Activated T-helper 2 cell treated with anti-CD3 and anti-CD28 coated beads, Interferon-gamma antibody, Interleukin-2, Interleukin-4, amounts not matched to agents 10 μg/mL and 5 μg/mL and 100 μg/mL, durations not matched to agents 14 hours and 24 hours and 36 hours (primary cell): ENCODE results near the gene KDM4C. TPM values are rescaled to one million over a fixed set of nuclear protein-coding genes. Genes with fewer than 3 reads are reported as not detected.
"Not testable (repeated sequence)": the region's sequence is repeated elsewhere in the genome, so short reads cannot be mapped to it uniquely, and the experiment has no call there.

ENCODE experiments used
- DNase-seq: peaks from one replicate; pipeline ENCODE4 v3.0.0; 2021; ENCODE audit warnings: low spot score
- H3K27ac Mint-ChIP-seq: one replicate; pipeline ENCODE4 v1.8.0; 2021; ENCODE audit warnings: mixed read lengths
- H3K27me3 Mint-ChIP-seq: one replicate; pipeline ENCODE4 v1.8.0; 2021; ENCODE audit warnings: low read depth, mixed read lengths
- H3K36me3 Mint-ChIP-seq: one replicate; pipeline ENCODE4 v1.8.0; 2021; ENCODE audit warnings: low read depth, mixed read lengths
- H3K4me1 Mint-ChIP-seq: one replicate; pipeline ENCODE4 v1.8.0; 2021; ENCODE audit warnings: low read depth, mixed read lengths
- H3K4me3 Mint-ChIP-seq: one replicate; pipeline ENCODE4 v1.8.0; 2021; ENCODE audit warnings: low read depth, mild to moderate bottlenecking, moderate library complexity, mixed read lengths
- H3K9me3 Mint-ChIP-seq: one replicate; pipeline ENCODE4 v1.8.0; 2021; ENCODE audit warnings: mixed read lengths
- intact Hi-C: fragments of 100-400 bp; cut with micrococcal nuclease; formaldehyde crosslinking; loops from one replicate; pipeline ENCODE4 v1.15.1; 2023
- total RNA-seq: library from RNA; stranded (reverse); gene quantifications from 2 replicates; pipeline ENCODE4 v1.2.3, GENCODE V29; 2022

KDM4C gene
- total RNA-seq, 1 donor from 2014 or later = 38.4 TPM

DNA sequence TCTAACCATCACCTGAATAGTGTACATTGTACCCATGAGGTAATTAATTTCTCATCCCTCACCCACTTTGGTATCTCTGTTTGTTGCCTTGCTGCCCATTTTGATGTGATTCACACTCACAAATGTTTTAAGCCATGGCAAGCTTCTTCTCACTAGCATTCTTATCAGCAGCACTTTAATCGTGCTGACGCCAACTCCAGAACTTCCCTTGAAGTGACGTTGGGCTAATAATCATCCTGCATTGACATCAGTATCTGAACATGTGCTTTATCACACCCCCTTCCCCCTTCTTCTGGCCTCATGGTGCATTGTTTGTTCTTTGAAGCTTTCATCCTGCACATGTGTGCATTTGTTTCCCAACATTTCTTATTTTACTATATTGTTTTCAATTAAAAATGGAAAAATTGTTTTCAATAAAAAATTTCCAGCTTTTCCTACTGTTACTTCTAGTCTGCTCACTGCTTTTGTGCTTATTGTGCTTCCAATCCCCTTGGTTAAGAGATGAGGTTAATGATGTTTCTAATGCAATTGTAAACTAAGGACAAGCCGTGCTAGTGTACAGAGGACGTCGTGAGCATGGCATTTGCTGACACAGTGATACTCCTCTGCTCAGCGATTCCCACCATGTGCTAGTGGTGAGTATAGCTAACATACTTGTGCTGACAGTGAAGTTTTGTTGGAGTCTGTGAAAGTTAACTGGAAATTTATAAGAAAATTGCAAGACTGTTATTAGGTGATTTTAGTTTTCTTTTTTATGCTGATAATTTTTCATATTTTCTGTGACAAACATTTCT lies 238.5 kb downstream of the KDM4C start:
- no peak for DNase-seq
- Mint-ChIP-seq H3K4me1 (peaks cover 3% of the 10 kb centered on the region), H3K4me3 (no peak overlapping the region), H3K9me3 (no peaks in the 10 kb centered on the region), H3K27ac (no peak overlapping the region), H3K27me3 (no peaks in the 10 kb centered on the region), H3K36me3 (peaks cover 40% of the 10 kb centered on the region)
- intact Hi-C loops = no loop called here

DNA sequence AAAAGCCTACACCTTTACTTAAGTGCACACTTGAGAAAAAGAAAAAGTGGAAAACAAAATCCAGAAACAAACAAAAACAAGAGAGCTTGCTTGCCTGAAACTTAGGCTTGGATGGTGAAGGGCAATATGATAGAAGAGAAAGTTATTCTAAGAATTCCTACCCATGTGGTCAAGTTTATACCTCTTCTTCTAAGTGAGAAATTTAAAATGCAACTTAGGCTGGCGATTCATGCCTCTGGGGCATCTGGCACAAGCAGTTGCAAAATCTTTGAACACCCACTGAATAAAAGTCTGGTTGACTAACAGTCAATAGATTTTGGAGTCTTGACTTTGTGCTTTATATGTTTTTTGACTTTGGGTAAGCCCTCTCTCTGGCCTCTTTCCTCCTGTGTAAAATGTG lies 239.6 kb downstream of the KDM4C start:
- Mint-ChIP-seq H3K27me3 (no peaks in the 10 kb centered on the region), H3K9me3 (no peaks in the 10 kb centered on the region)

DNA sequence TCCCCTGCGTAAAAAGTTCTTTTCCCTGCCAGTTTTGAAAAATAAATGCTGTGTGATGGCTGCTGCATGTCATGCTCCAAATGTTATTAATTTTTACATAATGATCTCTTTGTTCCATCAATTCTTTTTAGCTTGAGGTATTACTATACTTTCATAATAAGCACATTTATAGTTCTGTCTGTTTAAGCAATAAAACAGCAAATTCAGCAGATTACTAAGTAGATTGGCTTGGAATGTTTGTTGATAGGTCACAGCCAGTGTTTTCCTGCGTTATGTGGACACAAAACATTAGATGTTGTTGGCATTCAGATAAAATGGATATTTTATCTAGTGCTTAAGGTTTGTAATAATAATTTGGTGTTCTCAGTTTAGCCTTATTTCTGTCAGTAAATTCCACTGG lies 242.0 kb downstream of the KDM4C start:
- Mint-ChIP-seq H3K4me1 (peaks cover 3% of the 10 kb centered on the region), H3K27me3 (no peaks in the 10 kb centered on the region), H3K4me3 (no peak overlapping the region), H3K36me3 (peaks cover 49% of the 10 kb centered on the region), H3K27ac (no peak overlapping the region), H3K9me3 (no peaks in the 10 kb centered on the region)
- intact Hi-C loops = no loop called here
- DNase-seq = no peak

More for the DNA sequence above, 239.6 kb downstream of the KDM4C start:
- no peak overlapping the region for H3K4me3 Mint-ChIP-seq
- peaks cover 43% of the 10 kb centered on the region for H3K36me3 Mint-ChIP-seq
- DNase-seq = no peak
- intact Hi-C loops = no loop called here
- peaks cover 3% of the 10 kb centered on the region for H3K4me1 Mint-ChIP-seq
- no peak overlapping the region for H3K27ac Mint-ChIP-seq

DNA sequence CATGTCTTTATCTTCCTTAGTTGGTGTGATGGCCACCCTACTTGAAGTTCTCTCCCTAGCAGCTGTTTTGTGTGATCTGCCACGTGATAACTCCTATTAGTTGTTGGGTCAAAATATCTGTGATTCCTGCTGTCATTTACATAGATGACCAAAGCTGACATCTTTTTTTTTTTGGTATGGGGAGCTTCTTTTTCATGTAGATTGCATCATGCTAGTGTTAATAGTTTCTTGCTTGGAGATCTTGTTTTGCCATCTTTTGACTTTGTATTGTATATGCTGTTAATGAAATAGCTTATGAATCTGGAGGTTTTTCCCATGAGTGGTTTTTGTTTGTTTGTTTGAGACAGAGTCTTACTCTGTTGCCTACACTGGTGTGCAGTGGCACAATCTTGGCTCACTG lies 243.8 kb downstream of the KDM4C start:
- peaks cover 5% of the 10 kb centered on the region for H3K4me1 Mint-ChIP-seq
- no peaks in the 10 kb centered on the region for H3K9me3 Mint-ChIP-seq
- DNase-seq = no peak
- no peaks in the 10 kb centered on the region for H3K27me3 Mint-ChIP-seq
- no peak overlapping the region for H3K4me3 Mint-ChIP-seq
- no peak overlapping the region for H3K27ac Mint-ChIP-seq
- intact Hi-C loops = no loop called here
- peaks cover 46% of the 10 kb centered on the region for H3K36me3 Mint-ChIP-seq

DNA sequence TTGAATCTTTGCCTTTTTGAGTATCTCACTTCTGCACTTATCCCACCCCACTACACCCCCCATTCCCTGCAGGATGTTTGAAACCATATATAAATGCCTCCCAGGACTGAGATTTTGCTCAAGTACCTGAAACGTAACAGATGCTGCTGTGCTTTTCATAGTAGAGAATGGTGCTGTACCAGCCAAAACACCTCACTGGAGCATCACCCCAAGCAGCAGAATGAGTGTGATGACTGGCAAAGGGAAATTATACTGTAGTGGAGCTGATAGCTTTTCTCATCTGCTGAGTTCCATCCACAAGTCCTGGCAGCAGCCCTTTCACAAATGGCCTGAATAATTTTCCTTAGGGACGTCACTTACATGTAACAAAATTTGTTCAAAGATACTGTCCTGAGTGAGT lies 246.1 kb downstream of the KDM4C start:
- Mint-ChIP-seq H3K4me3 (no peak overlapping the region), H3K4me1 (peaks cover 6% of the 10 kb centered on the region), H3K36me3 (peaks cover 57% of the 10 kb centered on the region), H3K27me3 (no peaks in the 10 kb centered on the region), H3K9me3 (peaks cover 7% of the 10 kb centered on the region), H3K27ac (no peak overlapping the region)
- DNase-seq = no peak
- intact Hi-C loops = no loop called here

DNA sequence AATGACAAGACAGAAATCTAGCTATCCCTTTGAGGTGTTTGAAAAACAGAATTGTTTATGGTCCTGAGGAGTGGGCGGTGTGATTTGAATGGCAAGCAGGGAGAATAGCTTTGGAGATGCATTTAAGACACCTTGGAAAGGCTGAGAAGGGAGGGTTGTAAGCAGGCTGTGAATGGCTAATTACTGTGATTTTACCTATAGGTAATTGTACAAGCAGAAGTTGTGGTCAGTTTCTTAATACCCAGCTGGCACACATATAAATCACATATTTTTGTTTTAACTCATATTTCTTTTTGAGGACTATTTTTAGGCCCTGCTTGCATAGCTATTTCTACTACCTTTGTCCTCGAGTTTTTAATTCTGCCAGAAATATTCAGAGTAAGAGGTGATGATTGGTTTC lies 248.6 kb downstream of the KDM4C start:
- H3K36me3 Mint-ChIP-seq = peaks cover 68% of the 10 kb centered on the region
- H3K4me1 Mint-ChIP-seq = peaks cover 11% of the 10 kb centered on the region
- H3K4me3 Mint-ChIP-seq = no peak overlapping the region
- peaks cover 14% of the 10 kb centered on the region for H3K9me3 Mint-ChIP-seq
- H3K27me3 Mint-ChIP-seq = no peaks in the 10 kb centered on the region
- no peak overlapping the region for H3K27ac Mint-ChIP-seq
- intact Hi-C loops = no loop called here
- DNase-seq = no peak

DNA sequence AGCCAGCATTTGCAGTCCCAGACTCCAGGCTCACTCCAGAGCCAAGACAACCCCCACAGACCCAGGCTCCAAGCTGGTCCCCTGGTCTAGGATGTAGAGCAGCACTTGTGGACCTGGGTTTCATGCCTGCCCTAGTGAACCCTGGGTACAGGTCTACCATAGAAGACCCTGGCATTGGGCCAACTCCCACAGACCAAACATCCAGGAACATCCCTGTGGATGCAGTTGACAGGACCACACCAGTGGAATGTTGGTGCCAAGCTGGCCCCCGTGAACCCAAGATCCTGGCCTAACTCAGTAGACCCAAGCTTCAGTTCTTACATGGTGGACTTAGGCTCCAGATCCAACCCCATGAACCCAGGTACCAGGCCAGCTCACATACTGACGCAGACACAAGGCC lies 250.6 kb downstream of the KDM4C start:
- H3K4me3 Mint-ChIP-seq = no peak overlapping the region
- DNase-seq = no peak
- H3K4me1 Mint-ChIP-seq = peaks cover 20% of the 10 kb centered on the region
- H3K9me3 Mint-ChIP-seq = peaks cover 14% of the 10 kb centered on the region
- no peak overlapping the region for H3K27ac Mint-ChIP-seq
- H3K36me3 Mint-ChIP-seq = peaks cover 67% of the 10 kb centered on the region
- intact Hi-C loops = no loop called here
- no peaks in the 10 kb centered on the region for H3K27me3 Mint-ChIP-seq

DNA sequence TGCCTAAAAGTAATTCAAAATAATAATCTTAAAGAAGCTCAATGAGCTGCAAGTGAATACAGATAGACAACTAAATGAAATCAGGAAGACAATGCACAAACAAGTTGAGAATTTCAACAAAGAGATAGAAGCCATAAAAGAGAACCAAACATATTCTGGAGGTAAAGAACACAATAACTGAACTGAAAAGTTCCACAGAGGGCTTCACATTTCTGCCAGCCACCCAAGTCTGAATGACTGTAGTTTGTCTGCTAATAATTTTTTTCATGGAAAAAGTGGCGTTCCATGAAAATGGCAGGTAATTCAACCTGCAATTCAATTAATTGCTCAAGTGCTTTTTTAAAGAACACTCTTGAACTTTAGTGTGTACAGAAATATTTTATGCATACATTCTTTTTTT lies 251.3 kb downstream of the KDM4C start:
- peaks cover 69% of the 10 kb centered on the region for H3K36me3 Mint-ChIP-seq
- H3K9me3 Mint-ChIP-seq = peaks cover 14% of the 10 kb centered on the region
- no peaks in the 10 kb centered on the region for H3K27me3 Mint-ChIP-seq
- DNase-seq = no peak
- H3K4me3 Mint-ChIP-seq = no peak overlapping the region
- peaks cover 20% of the 10 kb centered on the region for H3K4me1 Mint-ChIP-seq
- H3K27ac Mint-ChIP-seq = no peak overlapping the region
- intact Hi-C loops = no loop called here

DNA sequence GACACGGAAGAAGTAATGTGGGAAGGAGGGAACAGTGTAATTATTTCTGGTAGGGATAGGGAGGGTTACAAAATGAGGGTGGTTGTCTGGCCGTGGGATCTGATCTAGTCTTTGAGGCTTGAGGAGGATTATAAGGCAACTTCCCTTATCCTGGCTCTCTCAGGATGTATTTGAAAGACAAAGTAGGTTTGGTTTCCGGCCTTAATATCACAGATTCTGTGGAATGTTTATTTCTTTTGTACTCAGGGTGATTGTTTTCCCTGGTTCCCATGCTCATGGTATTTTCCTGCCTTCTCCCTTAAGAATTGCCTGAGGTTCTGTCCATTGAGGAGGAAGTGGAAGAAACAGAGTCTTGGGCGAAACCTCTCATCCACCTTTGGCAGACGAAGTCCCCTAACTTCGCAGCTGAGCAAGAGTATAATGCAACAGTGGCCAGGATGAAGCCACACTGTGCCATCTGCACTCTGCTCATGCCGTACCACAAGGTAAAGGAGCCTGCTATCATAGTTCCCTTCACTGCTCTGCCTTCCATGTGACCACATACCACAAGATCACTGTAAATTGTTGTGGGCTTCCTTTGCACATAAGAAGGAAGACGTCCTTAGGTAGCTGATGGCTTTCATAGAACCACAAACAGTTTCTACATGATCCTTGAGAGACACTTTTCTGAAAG lies 253.8 kb downstream of the KDM4C start:
- Mint-ChIP-seq H3K4me3 (no peak overlapping the region), H3K27ac (no peak overlapping the region), H3K4me1 (peaks cover 18% of the 10 kb centered on the region), H3K27me3 (no peaks in the 10 kb centered on the region), H3K36me3 (peaks cover 66% of the 10 kb centered on the region), H3K9me3 (peaks cover 14% of the 10 kb centered on the region)
- peak; percentile 32 for DNase-seq
- intact Hi-C loops = loop anchor here (5.0 kb wide), 1 partner anchor 34 kb away; no protein-coding TSS in a partner anchor

DNA sequence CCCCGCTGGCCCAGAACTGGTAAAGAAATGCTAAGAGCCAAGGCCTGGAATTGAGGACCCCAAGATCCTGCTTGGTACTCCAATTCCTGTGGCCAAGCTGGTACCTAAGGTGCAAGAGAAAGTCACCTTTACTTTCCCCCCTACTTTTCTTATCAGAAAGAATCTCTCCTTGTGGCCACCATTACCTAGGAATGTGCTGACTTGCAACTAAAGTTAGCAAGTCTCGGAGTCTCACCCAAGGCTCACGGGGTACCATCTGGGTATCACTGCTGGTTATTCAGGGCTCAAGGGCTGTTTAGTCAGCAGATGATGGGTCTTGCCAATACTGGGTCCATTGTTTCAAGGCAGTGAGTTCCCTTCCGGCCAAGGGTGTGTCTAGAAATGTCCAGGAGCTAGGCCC lies 270.2 kb downstream of the KDM4C start:
- Mint-ChIP-seq H3K9me3 (no peaks in the 10 kb centered on the region), H3K27ac (no peak overlapping the region), H3K36me3 (peaks cover 39% of the 10 kb centered on the region), H3K4me1 (no peaks in the 10 kb centered on the region), H3K27me3 (no peaks in the 10 kb centered on the region), H3K4me3 (no peak overlapping the region)
- intact Hi-C loops = no loop called here
- no peak for DNase-seq

DNA sequence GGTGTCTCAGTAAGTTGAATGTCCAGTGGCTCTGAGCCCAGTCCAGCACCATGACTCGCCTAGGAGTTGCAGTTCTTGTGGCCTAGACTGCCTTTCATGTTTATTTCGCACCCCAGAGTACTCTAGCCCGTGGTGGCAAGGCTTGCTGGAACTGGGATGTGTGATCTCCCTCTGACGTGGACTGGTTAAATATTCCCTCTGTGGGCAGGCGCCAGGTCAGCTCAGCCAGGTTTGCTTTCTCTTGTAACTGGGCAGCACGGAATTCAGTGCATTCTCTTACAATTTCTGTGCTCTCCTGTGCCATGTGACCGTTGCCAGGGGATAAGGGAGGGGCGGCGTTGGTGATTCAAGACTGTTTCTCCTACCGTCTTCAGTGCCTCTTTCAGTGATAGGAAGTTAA lies 270.8 kb downstream of the KDM4C start:
- H3K36me3 Mint-ChIP-seq = peaks cover 34% of the 10 kb centered on the region
- H3K27me3 Mint-ChIP-seq = no peaks in the 10 kb centered on the region
- H3K4me3 Mint-ChIP-seq = no peak overlapping the region
- H3K27ac Mint-ChIP-seq = no peak overlapping the region
- DNase-seq = no peak
- no peaks in the 10 kb centered on the region for H3K4me1 Mint-ChIP-seq
- H3K9me3 Mint-ChIP-seq = no peaks in the 10 kb centered on the region
- intact Hi-C loops = no loop called here

DNA sequence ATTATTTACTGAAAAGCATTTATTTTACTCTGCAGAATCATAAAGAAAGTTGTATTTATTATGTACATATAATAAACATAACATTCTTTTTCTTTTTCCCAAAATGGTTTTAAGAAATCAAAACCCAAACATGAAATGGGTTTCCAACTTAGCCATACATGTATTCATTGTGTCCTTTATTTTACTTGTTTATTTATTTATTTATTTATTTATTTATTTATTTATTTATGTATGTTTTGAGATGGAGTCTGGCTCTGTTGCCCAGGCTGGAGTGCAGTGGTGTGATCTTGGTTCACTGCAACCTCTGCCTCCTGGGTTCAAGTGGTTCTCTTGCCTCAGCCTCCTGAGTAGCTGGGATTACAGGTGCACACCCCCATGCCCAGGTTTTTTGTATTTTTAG lies 273.2 kb downstream of the KDM4C start:
- intact Hi-C loops, DNase-seq, H3K4me1 Mint-ChIP-seq, H3K27ac Mint-ChIP-seq, H3K9me3 Mint-ChIP-seq, H3K27me3 Mint-ChIP-seq, H3K4me3 Mint-ChIP-seq: not testable (repeated sequence)
- peaks cover 30% of the 10 kb centered on the region for H3K36me3 Mint-ChIP-seq
